B cell (primary cell): ENCODE results near the gene NME7. TPM values are rescaled to one million over a fixed set of nuclear protein-coding genes. Genes with fewer than 3 reads are reported as not detected.

Experiments used
- ATAC-seq: fragments of 200-7000 bp; cut with Tn5 transposase; one replicate; pipeline ENCODE4 v1.10.0; 2021; ENCODE audit warnings: low read depth, mild to moderate bottlenecking, moderate number of reproducible peaks, moderate library complexity
- CTCF ChIA-PET: fragments of 350-600 bp; sonication (Branson Sonifier 250); formaldehyde crosslinking; loops from one replicate; lab custom pipeline; 2021; ENCODE audit warnings: antibody characterized with exemption, inconsistent platforms; lab: Charles Lee
- POLR2A ChIA-PET: fragments of 350-600 bp; sonication (Branson Sonifier 250); formaldehyde crosslinking; loops from one replicate; lab custom pipeline; 2021; ENCODE audit warnings: antibody characterized with exemption; lab: Charles Lee
- DNase-seq: peaks from one replicate; pipeline ENCODE4 v3.0.0; 2013
- H2AFZ ChIP-seq: 2 replicates; pipeline ENCODE4 v1.6.1; 2012; ENCODE audit warnings: mild to moderate bottlenecking, low read depth, low read length; ENCODE audit not compliant: insufficient read depth, poor library complexity, severe bottlenecking
- H3K27ac ChIP-seq, 2 donors: 1 replicate in 1 of 2; 2 replicates in 1 of 2; pipeline ENCODE4 v1.5.1; 2012 to 2013; ENCODE audit warnings: low read length in 2 of 2, mild to moderate bottlenecking in 2 of 2, moderate library complexity in 1 of 2
- H3K27me3 ChIP-seq, 4 experiments: fragments of 200-600 bp in 1 of 4; sonication (generic) in 1 of 4; replicated peaks in 1 of 4; 1 replicate in 2 of 4; 2 replicates in 2 of 4; pipeline versions ENCODE4 v1.6.1 to v1.7.0; 2013 to 2016; ENCODE audit warnings: low read length in 3 of 4, mild to moderate bottlenecking in 2 of 4, mixed read lengths in 1 of 4, moderate library complexity in 1 of 4; ENCODE audit not compliant: insufficient read depth in 4 of 4, control insufficient read depth in 3 of 4; ENCODE audit errors: control extremely low read depth in 1 of 4
- H3K36me3 ChIP-seq, 2 experiments: replicated peaks in 1 of 2; 1 replicate in 1 of 2; 2 replicates in 1 of 2; pipeline versions ENCODE4 v1.6.1 to v1.7.1; 2013; ENCODE audit warnings: low read length in 1 of 2; ENCODE audit not compliant: insufficient read depth in 2 of 2, control insufficient read depth in 1 of 2; ENCODE audit errors: control extremely low read depth in 1 of 2, extremely low read depth in 1 of 2
- H3K4me1 ChIP-seq, 2 donors: fragments of 200-600 bp in 1 of 2; sonication (generic) in 1 of 2; 1 replicate in 1 of 2; 2 replicates in 1 of 2; pipeline versions ENCODE4 v1.5.1 to v1.6.1; 2013 to 2017; ENCODE audit warnings: low read length in 2 of 2; ENCODE audit not compliant: control insufficient read depth in 2 of 2, insufficient read depth in 2 of 2
- H3K4me2 ChIP-seq: replicated peaks from 2 replicates; pipeline ENCODE3; 2012; ENCODE audit warnings: mild to moderate bottlenecking, low read depth, low read length; ENCODE audit not compliant: poor library complexity, severe bottlenecking
- H3K4me3 ChIP-seq, 5 experiments: fragments of 200-600 bp in 1 of 5; sonication (generic) in 1 of 5; 1 replicate in 3 of 5; 2 replicates in 2 of 5; pipeline versions ENCODE4 v1.5.1 to v1.7.0; 2011 to 2016; ENCODE audit warnings: low read length in 4 of 5, mild to moderate bottlenecking in 4 of 5, low read depth in 2 of 5, control low read depth in 1 of 5, moderate library complexity in 1 of 5; ENCODE audit not compliant: insufficient read depth in 1 of 5; ENCODE audit errors: control extremely low read depth in 1 of 5, extremely low read depth in 1 of 5
- H3K79me2 ChIP-seq: fragments of 200-600 bp; sonication (generic); one replicate; pipeline ENCODE4 v1.6.0; 2016; ENCODE audit warnings: low read length; ENCODE audit not compliant: control insufficient read depth, insufficient read depth
- H3K9ac ChIP-seq: fragments of 200-600 bp; sonication (generic); 2 replicates; pipeline ENCODE4 v1.6.1; 2017; ENCODE audit warnings: mild to moderate bottlenecking, low read length, moderate library complexity
- H3K9me3 ChIP-seq, 3 donors: one replicate each; pipeline versions ENCODE4 v1.6.1 to v1.7.1; 2013; ENCODE audit warnings: low read length in 2 of 3; ENCODE audit not compliant: control insufficient read depth in 2 of 3, insufficient read depth in 1 of 3; ENCODE audit errors: control extremely low read depth in 1 of 3
- H4K20me1 ChIP-seq: 2 replicates; pipeline ENCODE4 v1.6.0; 2012; ENCODE audit warnings: mild to moderate bottlenecking, low read length; ENCODE audit not compliant: insufficient read depth, control insufficient read depth, poor library complexity, severe bottlenecking
- H3K27ac Mint-ChIP-seq: one replicate; pipeline ENCODE4 v1.8.0; 2021; ENCODE audit warnings: mixed read lengths
- H3K27me3 Mint-ChIP-seq: one replicate; pipeline ENCODE4 v1.8.0; 2021; ENCODE audit warnings: mixed read lengths
- H3K4me1 Mint-ChIP-seq: one replicate; pipeline ENCODE4 v1.8.0; 2021; ENCODE audit warnings: mixed read lengths
- H3K4me3 Mint-ChIP-seq: one replicate; pipeline ENCODE4 v1.8.0; 2021; ENCODE audit warnings: mixed read lengths
- H3K9me3 Mint-ChIP-seq: one replicate; pipeline ENCODE4 v1.8.0; 2022; ENCODE audit warnings: mixed read lengths; ENCODE audit not compliant: insufficient read depth
- CTCF ChIP-seq: fragments of 200-600 bp; IDR thresholded peaks from one replicate; pipeline ENCODE4 v1.8.0; 2022; ENCODE audit warnings: antibody characterized with exemption, mild to moderate bottlenecking
- EZH2 ChIP-seq: IDR thresholded peaks from 2 replicates; pipeline ENCODE4 v1.6.1; 2012; ENCODE audit warnings: borderline replicate concordance, low read depth, mild to moderate bottlenecking, moderate library complexity, low read length; ENCODE audit not compliant: insufficient read depth, poor library complexity, severe bottlenecking
- WGBS: methylation state at CpG from one replicate; pipeline ENCODE4 v1.1.5; 2013; ENCODE audit warnings: missing lambda C conversion rate; ENCODE audit not compliant: insufficient coverage; 5-methylcytosine and 5-hydroxymethylcytosine counted together
- intact Hi-C: fragments of 100-400 bp; cut with micrococcal nuclease; formaldehyde crosslinking; loops from one replicate; pipeline ENCODE4 v1.10.0; 2022
- polyA plus RNA-seq: library from polyadenylated mRNA; depleted of rRNA; stranded (reverse); fragments of >200 nt; gene quantifications from 2 replicates; pipeline ENCODE4 v1.2.3, GENCODE V29; 2012
- total RNA-seq, 2 donors: library from RNA; stranded (reverse); fragments of 120-200 nt in 1 of 2; gene quantifications; 1 replicate in 1 of 2; 2 replicates in 1 of 2; pipeline versions ENCODE4 v1.2.3 to v1.2.4, GENCODE V29; 2013 to 2022

The NME7 gene
- total and polyA plus RNA-seq, 2 donors (not counting 1 experiment from before 2014, with no cell fraction given), result 3.3 to 14.3 TPM

GRCh38 chr1:169360415-169360814, 7.2 kb downstream of the NME7 start:
- no peak overlapping the region for H3K4me2 ChIP-seq
- no peak overlapping the region for H3K27ac ChIP-seq
- no peak for ATAC-seq
- no peak for DNase-seq
- H3K4me3 Mint-ChIP-seq, result no peak overlapping the region
- no peaks in the 10 kb centered on the region for H3K9me3 ChIP-seq
- no peak overlapping the region for H2AFZ ChIP-seq
- H3K4me1 Mint-ChIP-seq, result peaks cover 4% of the 10 kb centered on the region
- TF ChIP-seq CTCF (no peak), EZH2 (no peak)
- H3K9ac ChIP-seq, result no peak overlapping the region
- no peaks in the 10 kb centered on the region for H3K27me3 Mint-ChIP-seq
- CTCF ChIA-PET, result interaction anchor here (1.5 kb wide), 1 partner anchor 13 kb away, joined by 12 read pairs; no protein-coding TSS in a partner anchor
- H3K36me3 ChIP-seq, result no peaks in the 10 kb centered on the region
- no peaks in the 10 kb centered on the region for H3K4me1 ChIP-seq
- intact Hi-C loops, result no loop called here
- no peaks in the 10 kb centered on the region for H3K27me3 ChIP-seq
- no peak overlapping the region for H3K27ac Mint-ChIP-seq
- H4K20me1 ChIP-seq, result no peaks in the 10 kb centered on the region
- POLR2A ChIA-PET, result no interaction called here
- 100% methylated on average over 1 of the region's 1 CpG for WGBS
- no peaks in the 10 kb centered on the region for H3K9me3 Mint-ChIP-seq
- H3K4me3 ChIP-seq, result no peak overlapping the region
- H3K79me2 ChIP-seq, result peaks cover 6% of the 10 kb centered on the region

GRCh38 chr1:169348383-169349036, 19.1 kb downstream of the NME7 start:
- no peaks in the 10 kb centered on the region for H3K4me1 ChIP-seq
- H3K9me3 ChIP-seq, result no peaks in the 10 kb centered on the region
- Mint-ChIP-seq H3K4me3 (no peak overlapping the region), H3K27ac (no peak overlapping the region), H3K4me1 (no peaks in the 10 kb centered on the region), H3K9me3 (no peaks in the 10 kb centered on the region), H3K27me3 (no peaks in the 10 kb centered on the region)
- ChIA-PET POLR2A (no interaction called here), CTCF (interaction anchor here (0.6 to 11.9 kb wide), 28 partner anchors 9 to 1266 kb away, joined by 3 to 257 read pairs (median 4); partner anchors contain the start of genes BLZF1, KIFAP3, METTL18 and NME7)
- no peaks in the 10 kb centered on the region for H4K20me1 ChIP-seq
- no CpG with 5 or more reads among the region's 5 CpGs for WGBS
- TF ChIP-seq CTCF (peak; percentile 90), EZH2 (no peak)
- H3K27me3 ChIP-seq, result no peaks in the 10 kb centered on the region
- H3K4me3 ChIP-seq, result no peak overlapping the region
- no peak overlapping the region for H2AFZ ChIP-seq
- DNase-seq, result peak; percentile 68
- intact Hi-C loops, result loop anchor here (1.0 kb wide), 1 partner anchor 1006 kb away; no protein-coding TSS in a partner anchor
- no peaks in the 10 kb centered on the region for H3K79me2 ChIP-seq
- H3K36me3 ChIP-seq, result no peaks in the 10 kb centered on the region
- no peak for ATAC-seq
- no peak overlapping the region for H3K27ac ChIP-seq
- no peak overlapping the region for H3K9ac ChIP-seq
- H3K4me2 ChIP-seq, result no peak overlapping the region
